ENCODE results near the gene SBF2.

The SBF2 gene

GRCh38 chr11:9735236-9735635 is 558.8 kb downstream of the SBF2 start:
- no peak for TF ChIP-seq SIN3A (IDR thresholded peaks at IDR 0.05; ENCODE audit: borderline replicate concordance, insufficient read depth, low read length)
- TF ChIP-seq FOXP2 (optimal IDR thresholded peaks at IDR 0.05; ENCODE audit: borderline replicate concordance, extremely low read depth, extremely low read length, insufficient read depth), result no peak
- TF ChIP-seq REST (IDR thresholded peaks at IDR 0.05; ENCODE audit: insufficient read depth in 1 of 2, low read depth in 2 of 2, low read length in 2 of 2), result no peak
- no peak for TF ChIP-seq POLR2AphosphoS5 (IDR thresholded peaks at IDR 0.05; ENCODE audit: low read depth, low read length)
- TF ChIP-seq TAF1 (IDR thresholded peaks at IDR 0.05; ENCODE audit: borderline replicate concordance, insufficient read depth, low read length), result no peak

- TF ChIP-seq POLR2AphosphoS5 (IDR thresholded peaks at IDR 0.05; ENCODE audit: low read depth, low read length) (no peak), TAF1 (IDR thresholded peaks at IDR 0.05; ENCODE audit: borderline replicate concordance, insufficient read depth, low read length) (no peak), FOXP2 (optimal IDR thresholded peaks at IDR 0.05; ENCODE audit: borderline replicate concordance, extremely low read depth, extremely low read length, insufficient read depth) (no peak), REST (IDR thresholded peaks at IDR 0.05; ENCODE audit: insufficient read depth in 1 of 2, low read depth in 2 of 2, low read length in 2 of 2) (no peak), SIN3A (IDR thresholded peaks at IDR 0.05; ENCODE audit: borderline replicate concordance, insufficient read depth, low read length) (no peak)
These were observed 560.8 kb downstream of the SBF2 start for GRCh38 chr11:9733212-9733611.

- TF ChIP-seq FOXP2 (optimal IDR thresholded peaks at IDR 0.05; ENCODE audit: borderline replicate concordance, extremely low read depth, extremely low read length, insufficient read depth), result no peak
- no peak for TF ChIP-seq TAF1 (IDR thresholded peaks at IDR 0.05; ENCODE audit: borderline replicate concordance, insufficient read depth, low read length)
These were observed 561.6 kb downstream of the SBF2 start for GRCh38 chr11:9732453-9732852.

DNA sequence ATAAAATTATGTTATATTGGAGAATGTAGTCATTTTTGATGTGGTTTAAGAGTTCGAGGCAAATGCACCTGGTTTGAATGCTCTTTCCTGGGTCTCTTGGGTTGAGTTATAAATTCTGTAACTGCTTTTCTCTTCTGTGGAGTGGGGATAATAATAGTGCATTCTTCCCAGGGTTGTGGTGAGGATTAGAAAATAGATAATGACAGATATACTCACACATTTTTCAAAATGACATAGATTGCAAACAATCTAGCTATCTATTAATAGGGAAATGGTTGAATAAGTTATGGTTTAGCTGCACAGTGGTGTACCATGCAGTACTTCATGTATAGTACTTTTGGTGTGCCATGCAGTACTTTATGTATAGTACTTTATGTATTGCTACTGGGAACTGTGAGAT is 562.8 kb downstream of the SBF2 start:
- TF ChIP-seq POLR2AphosphoS5 (IDR thresholded peaks at IDR 0.05; ENCODE audit: low read depth, low read length), result no peak
- no peak for TF ChIP-seq SIN3A (IDR thresholded peaks at IDR 0.05; ENCODE audit: borderline replicate concordance, insufficient read depth, low read length)

Measured in PFSK-1 (cell line).